Measurements from ENCODE around the gene AQP1. TPM values are rescaled to one million over a fixed set of nuclear protein-coding genes. Genes with fewer than 3 reads are reported as not detected.

The AQP1 gene
- total and polyA plus RNA-seq, 10 of the 15 experiments (the other 5 are each of a cell fraction or from before 2014, with no cell fraction given) = 0.03 to 0.64 TPM; not detected in 8

DNA sequence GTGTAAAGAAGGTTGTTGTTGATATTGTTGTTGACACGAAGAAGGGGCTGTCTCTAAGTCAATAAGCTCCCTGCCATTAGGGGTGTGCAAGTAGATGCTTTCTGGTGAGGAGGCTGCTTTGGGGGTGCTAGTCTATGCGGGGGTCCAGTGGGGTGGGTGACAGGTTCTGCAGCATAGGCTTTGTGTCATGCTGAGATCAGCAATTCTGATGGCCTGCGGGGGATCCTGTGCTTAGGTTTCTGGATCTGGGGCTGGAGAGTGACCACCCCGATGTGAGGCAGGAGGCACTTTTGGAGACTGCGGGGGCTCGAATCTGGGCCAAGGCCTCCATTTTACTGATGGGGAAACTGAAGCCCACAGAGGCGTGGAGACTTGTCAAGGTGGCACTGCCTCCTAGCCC is 5.1 kb downstream of the AQP1 start:
- POLR2A ChIA-PET = no interaction called here
- TF ChIP-seq ETV6 (conservative IDR thresholded peaks at IDR 0.05 in 1 of 2, IDR thresholded peaks at IDR 0.05 in 1 of 2; ENCODE audit: borderline replicate concordance in 1 of 2, low read depth in 1 of 2) (no peak), NFXL1 (IDR thresholded peaks at IDR 0.05; ENCODE audit: borderline replicate concordance) (no peak), BACH1 (IDR thresholded peaks at IDR 0.05; ENCODE audit: borderline replicate concordance) (no peak), POLR2AphosphoS5 (IDR thresholded peaks at IDR 0.05; ENCODE audit: low read length) (no peak), NFIC (IDR thresholded peaks at IDR 0.05; ENCODE audit: low read depth, low read length) (no peak), CHD1 (IDR thresholded peaks at IDR 0.05; ENCODE audit: low read depth, low read length) (no peak), NRF1 (conservative IDR thresholded peaks at IDR 0.05; ENCODE audit: low read depth, low read length) (no peak), EZH2 (IDR thresholded peaks at IDR 0.05; ENCODE audit: borderline replicate concordance, control insufficient read depth, low read depth, low read length) (no peak), SMAD5 (IDR thresholded peaks at IDR 0.05; ENCODE audit: low read depth) (no peak), RFX5 (IDR thresholded peaks at IDR 0.05; ENCODE audit: low read depth, low read length) (no peak), JUND (IDR thresholded peaks at IDR 0.05; ENCODE audit: low read depth, low read length) (no peak), CBFB (IDR thresholded peaks at IDR 0.05; ENCODE audit: low read depth) (no peak)
- TF ChIP-seq, protein P1, sequence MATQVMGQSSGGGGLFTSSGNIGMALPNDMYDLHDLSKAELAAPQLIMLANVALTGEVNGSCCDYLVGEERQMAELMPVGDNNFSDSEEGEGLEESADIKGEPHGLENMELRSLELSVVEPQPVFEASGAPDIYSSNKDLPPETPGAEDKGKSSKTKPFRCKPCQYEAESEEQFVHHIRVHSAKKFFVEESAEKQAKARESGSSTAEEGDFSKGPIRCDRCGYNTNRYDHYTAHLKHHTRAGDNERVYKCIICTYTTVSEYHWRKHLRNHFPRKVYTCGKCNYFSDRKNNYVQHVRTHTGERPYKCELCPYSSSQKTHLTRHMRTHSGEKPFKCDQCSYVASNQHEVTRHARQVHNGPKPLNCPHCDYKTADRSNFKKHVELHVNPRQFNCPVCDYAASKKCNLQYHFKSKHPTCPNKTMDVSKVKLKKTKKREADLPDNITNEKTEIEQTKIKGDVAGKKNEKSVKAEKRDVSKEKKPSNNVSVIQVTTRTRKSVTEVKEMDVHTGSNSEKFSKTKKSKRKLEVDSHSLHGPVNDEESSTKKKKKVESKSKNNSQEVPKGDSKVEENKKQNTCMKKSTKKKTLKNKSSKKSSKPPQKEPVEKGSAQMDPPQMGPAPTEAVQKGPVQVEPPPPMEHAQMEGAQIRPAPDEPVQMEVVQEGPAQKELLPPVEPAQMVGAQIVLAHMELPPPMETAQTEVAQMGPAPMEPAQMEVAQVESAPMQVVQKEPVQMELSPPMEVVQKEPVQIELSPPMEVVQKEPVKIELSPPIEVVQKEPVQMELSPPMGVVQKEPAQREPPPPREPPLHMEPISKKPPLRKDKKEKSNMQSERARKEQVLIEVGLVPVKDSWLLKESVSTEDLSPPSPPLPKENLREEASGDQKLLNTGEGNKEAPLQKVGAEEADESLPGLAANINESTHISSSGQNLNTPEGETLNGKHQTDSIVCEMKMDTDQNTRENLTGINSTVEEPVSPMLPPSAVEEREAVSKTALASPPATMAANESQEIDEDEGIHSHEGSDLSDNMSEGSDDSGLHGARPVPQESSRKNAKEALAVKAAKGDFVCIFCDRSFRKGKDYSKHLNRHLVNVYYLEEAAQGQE (IDR thresholded peaks at IDR 0.05; ENCODE audit: low read depth, low read length) = no peak
- TF ChIP-seq, protein P2, sequence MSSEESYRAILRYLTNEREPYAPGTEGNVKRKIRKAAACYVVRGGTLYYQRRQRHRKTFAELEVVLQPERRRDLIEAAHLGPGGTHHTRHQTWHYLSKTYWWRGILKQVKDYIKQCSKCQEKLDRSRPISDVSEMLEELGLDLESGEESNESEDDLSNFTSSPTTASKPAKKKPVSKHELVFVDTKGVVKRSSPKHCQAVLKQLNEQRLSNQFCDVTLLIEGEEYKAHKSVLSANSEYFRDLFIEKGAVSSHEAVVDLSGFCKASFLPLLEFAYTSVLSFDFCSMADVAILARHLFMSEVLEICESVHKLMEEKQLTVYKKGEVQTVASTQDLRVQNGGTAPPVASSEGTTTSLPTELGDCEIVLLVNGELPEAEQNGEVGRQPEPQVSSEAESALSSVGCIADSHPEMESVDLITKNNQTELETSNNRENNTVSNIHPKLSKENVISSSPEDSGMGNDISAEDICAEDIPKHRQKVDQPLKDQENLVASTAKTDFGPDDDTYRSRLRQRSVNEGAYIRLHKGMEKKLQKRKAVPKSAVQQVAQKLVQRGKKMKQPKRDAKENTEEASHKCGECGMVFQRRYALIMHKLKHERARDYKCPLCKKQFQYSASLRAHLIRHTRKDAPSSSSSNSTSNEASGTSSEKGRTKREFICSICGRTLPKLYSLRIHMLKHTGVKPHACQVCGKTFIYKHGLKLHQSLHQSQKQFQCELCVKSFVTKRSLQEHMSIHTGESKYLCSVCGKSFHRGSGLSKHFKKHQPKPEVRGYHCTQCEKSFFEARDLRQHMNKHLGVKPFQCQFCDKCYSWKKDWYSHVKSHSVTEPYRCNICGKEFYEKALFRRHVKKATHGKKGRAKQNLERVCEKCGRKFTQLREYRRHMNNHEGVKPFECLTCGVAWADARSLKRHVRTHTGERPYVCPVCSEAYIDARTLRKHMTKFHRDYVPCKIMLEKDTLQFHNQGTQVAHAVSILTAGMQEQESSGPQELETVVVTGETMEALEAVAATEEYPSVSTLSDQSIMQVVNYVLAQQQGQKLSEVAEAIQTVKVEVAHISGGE (CRISPR knock-in tag; IDR thresholded peaks at IDR 0.05) = no peak
- TF ChIP-seq, protein P3, sequence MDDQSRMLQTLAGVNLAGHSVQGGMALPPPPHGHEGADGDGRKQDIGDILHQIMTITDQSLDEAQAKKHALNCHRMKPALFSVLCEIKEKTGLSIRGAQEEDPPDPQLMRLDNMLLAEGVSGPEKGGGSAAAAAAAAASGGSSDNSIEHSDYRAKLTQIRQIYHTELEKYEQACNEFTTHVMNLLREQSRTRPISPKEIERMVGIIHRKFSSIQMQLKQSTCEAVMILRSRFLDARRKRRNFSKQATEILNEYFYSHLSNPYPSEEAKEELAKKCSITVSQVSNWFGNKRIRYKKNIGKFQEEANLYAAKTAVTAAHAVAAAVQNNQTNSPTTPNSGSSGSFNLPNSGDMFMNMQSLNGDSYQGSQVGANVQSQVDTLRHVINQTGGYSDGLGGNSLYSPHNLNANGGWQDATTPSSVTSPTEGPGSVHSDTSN (IDR thresholded peaks at IDR 0.05; ENCODE audit: insufficient replicate concordance, low read depth, low read length) = no peak
- TF ChIP-seq, protein P4, sequence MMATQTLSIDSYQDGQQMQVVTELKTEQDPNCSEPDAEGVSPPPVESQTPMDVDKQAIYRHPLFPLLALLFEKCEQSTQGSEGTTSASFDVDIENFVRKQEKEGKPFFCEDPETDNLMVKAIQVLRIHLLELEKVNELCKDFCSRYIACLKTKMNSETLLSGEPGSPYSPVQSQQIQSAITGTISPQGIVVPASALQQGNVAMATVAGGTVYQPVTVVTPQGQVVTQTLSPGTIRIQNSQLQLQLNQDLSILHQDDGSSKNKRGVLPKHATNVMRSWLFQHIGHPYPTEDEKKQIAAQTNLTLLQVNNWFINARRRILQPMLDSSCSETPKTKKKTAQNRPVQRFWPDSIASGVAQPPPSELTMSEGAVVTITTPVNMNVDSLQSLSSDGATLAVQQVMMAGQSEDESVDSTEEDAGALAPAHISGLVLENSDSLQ (IDR thresholded peaks at IDR 0.05) = no peak

More for the DNA sequence above, 5.1 kb downstream of the AQP1 start:
- no peak for ATAC-seq
- ChIA-PET SMC1A (ENCODE audit: uncharacterized antibody, unreplicated experiment) (no interaction called here), RAD21 (ENCODE audit: unreplicated experiment) (no interaction called here), CTCF (no interaction called here)
- intact Hi-C loops (cut with micrococcal nuclease; ENCODE audit: unreplicated experiment) (no loop called here), in situ Hi-C loops (cut with MboI) (no loop called here)
- 41% methylated on average over 7 of the region's 7 CpGs for WGBS (ENCODE audit: insufficient coverage, insufficient replicate concordance, low lambda C conversion rate, missing lambda C conversion rate)
- no peak for FAIRE-seq
- BruUV-seq (replicated peaks) = no TSS peak
- Histone ChIP-seq H2AFZ (ENCODE audit: control insufficient read depth, low read depth, low read length) (no peak overlapping the region), H3K9me3 (replicated peaks; ENCODE audit: control insufficient read depth, insufficient read depth, low read length) (no peaks in the 10 kb centered on the region), H3K4me1 (ENCODE audit: control insufficient read depth, insufficient read depth, low read length) (no peaks in the 10 kb centered on the region), H4K20me1 (ENCODE audit: control insufficient read depth, insufficient read depth) (no peaks in the 10 kb centered on the region), H3K4me3 (no peak overlapping the region), H3K4me2 (ENCODE audit: control insufficient read depth, insufficient read depth) (no peak overlapping the region), H3K27ac (ENCODE audit: control insufficient read depth, insufficient read depth) (no peak overlapping the region), H3K9ac (ENCODE audit: control insufficient read depth, insufficient read depth, low read length) (no peak overlapping the region), H3K79me2 (ENCODE audit: control insufficient read depth, insufficient read depth, low read length) (no peaks in the 10 kb centered on the region), H3K27me3 (replicated peaks in 1 of 2; ENCODE audit: control insufficient read depth in 2 of 2, insufficient read depth in 2 of 2, low read length in 1 of 2) (no peaks in the 10 kb centered on the region; a peak in 1 of 4 replicates), H3K36me3 (ENCODE audit: control insufficient read depth in 2 of 2, insufficient read depth in 2 of 2, low read length in 1 of 2) (no peaks in the 10 kb centered on the region)
- DNase-seq (ENCODE audit: low read depth, low spot score) = no peak
